HG03108 (cell line): ENCODE measurements around the gene CMTM8.

Experiments used
- ATAC-seq: cut with Tn5 transposase; IDR thresholded peaks from one replicate; pipeline ENCODE4 v1.9.1; 2021; ENCODE audit warnings: moderate library complexity; ENCODE audit not compliant: unreplicated experiment

The CMTM8 gene

GRCh38 chr3:32305361-32305876 lies 66.9 kb downstream of the CMTM8 start:
- no peak for ATAC-seq

GRCh38 chr3:32306072-32306471 lies 67.6 kb downstream of the CMTM8 start:
- ATAC-seq, result no peak

- ATAC-seq, result no peak
Measured at GRCh38 chr3:32307591-32307990, 69.1 kb downstream of the CMTM8 start.

- ATAC-seq, result no peak
Measured at GRCh38 chr3:32308378-32308777, 69.9 kb downstream of the CMTM8 start.

- no peak for ATAC-seq
Measured at GRCh38 chr3:32309654-32310242, 71.3 kb downstream of the CMTM8 start.

DNA sequence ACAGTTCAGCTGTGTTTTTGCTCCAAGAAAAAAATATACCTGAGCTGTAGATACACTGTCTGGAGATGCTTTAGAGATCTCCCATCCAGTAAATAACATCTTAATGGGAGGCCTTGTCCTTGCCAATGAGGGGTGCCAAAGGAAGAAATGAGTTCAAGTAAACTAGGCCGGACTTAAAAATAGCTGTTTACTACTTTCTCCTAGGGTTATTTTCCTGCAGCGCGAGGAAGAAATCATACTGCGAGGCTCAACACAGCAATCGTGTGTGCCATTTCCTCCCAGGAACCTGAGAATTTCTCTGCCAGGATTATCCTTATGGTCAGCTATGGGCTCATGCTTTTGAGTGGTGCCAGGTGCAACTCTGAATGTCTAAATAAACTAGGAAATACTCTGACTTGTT lies 71.9 kb downstream of the CMTM8 start:
- ATAC-seq, result no peak

DNA sequence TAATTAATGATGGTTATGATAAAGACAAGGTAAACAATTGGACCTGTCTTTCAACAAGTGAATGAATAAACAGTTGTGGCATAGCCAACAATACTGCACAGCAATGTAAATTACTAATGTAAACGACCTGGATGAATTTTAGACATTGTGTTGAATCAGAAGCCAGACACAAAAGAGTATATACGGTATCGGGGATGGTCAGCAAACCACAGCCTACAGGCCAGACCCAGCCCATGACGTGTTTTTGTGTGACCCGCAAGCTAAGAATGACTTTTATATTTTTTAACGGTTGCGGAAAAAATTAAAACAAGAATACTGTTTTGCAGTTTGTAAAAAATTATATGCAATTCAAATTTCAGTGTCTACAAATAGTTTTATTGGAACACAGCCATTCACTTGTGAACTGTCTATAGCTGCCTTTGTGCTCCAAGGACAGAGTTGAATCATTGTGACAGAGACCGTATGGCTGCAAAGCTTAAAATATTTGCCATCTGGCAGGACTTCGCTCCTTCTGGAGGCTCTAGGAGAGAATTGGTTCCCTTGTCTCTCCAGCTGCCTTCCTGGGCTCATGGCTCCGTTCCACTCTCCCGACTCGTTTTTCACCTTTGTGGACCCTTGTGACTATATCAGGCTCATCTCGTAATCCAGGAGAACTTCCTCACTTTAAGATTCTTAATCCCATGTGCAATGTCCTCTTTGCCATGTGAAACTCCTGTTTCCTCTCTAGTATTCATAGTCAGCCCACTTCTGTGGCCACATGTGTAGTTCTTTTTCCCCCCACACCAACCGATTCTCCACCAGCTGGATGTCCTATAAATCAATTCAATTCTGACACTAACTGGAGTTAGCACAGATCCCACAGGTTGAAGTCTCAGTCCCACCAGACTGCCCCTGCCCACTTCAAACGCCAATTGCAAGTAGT lies 72.7 kb downstream of the CMTM8 start:
- no peak for ATAC-seq

DNA sequence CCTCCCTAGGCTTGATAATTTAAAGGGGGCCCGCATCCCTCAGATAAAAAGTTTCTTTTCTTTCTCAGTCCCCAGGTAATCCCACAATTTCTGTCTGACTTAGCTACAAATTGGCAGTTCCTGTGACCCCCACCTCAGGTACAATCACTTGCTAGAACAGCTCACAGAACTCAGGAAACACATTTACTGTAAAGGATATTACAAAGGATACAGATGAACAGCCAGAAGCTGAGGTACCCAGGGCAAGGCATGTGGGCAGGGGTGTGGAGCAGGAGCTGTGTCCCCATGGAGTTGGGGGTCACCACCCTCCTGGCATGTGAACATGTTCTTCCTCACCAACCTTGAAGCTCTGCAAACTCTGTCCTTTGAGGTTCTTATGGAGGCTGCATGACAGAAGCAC lies 73.8 kb downstream of the CMTM8 start:
- ATAC-seq, result no peak

- ATAC-seq, result no peak
Measured at GRCh38 chr3:32313169-32313568, 74.7 kb downstream of the CMTM8 start.

- ATAC-seq, result no peak
Measured at GRCh38 chr3:32313723-32314473, 75.4 kb downstream of the CMTM8 start.

GRCh38 chr3:32315441-32315840 lies 77.0 kb downstream of the CMTM8 start:
- ATAC-seq, result no peak

DNA sequence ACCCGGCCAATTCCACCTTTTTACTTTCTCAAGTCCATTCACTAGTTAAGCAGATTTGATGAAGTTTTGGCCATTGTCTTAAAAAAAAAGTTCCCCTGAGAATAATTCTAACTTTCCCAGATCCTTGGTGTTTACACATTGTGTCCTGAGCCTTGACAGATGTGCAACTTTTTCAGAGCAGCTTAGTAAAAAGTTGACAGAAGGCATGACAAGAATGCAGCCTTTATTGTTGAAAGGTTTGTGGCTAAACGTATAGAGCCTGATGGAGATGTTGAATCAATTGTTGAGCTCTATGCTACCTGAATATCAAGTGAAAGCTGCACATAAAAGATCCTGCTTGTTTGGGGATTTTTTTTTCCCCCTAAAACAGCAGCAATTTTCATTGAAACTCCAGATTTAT lies 77.8 kb downstream of the CMTM8 start:
- no peak for ATAC-seq

DNA sequence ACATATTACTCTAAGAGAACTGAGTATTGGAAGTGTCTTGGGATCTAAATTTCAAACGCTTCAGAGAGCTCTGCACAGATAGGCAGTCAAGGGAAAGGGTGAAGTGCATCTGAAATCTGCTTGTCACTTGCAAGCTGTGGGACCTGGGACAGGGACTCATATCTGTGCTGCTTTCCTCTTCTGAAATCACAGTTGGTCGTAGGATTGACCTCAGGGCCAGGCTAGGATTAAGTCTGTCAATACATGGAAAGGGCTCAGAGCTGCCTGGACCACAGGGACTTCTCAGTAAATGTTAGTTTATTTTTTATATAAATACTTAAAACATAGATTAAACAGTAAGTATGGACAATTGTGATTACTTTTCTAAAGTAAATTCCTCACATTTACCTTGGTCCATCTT lies 78.5 kb downstream of the CMTM8 start:
- no peak for ATAC-seq

GRCh38 chr3:32319607-32320006 lies 81.1 kb downstream of the CMTM8 start:
- no peak for ATAC-seq

GRCh38 chr3:32320080-32320479 lies 81.6 kb downstream of the CMTM8 start:
- ATAC-seq, result no peak

DNA sequence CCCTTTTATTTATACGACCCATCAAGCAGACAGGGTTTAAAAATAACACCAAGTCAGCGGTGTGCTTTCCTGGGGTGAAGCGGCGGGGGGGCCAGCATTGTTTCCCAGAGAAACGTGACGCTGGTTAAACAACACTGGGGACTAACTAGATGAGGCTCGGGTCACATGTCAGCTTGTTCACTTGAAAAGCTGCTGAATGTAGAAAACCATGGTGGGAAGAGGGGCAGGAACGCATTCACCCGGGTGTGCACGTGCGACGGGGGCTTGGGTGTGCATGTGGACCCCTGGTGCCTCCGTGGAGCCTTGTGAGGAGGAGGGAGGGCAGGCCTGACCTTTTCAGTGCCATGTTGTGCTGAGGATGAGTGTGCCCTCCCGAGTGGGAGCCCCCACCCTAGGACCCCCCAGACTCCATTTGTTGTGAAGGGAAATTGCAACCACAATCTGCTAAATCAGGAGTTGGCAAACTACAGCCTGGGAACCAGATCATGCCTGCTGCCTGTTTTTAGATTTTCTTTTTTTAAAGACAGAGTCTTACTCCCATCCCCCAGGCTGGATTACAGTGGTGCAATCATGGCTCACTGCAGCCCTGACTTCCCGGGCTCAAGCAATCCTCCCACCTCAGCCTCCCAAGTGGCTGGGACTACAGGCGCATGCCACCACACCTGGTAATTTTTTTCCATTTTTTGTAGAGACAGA lies 82.8 kb downstream of the CMTM8 start:
- no peak for ATAC-seq

GRCh38 chr3:32322311-32322710 lies 83.8 kb downstream of the CMTM8 start:
- ATAC-seq, result no peak

GRCh38 chr3:32323604-32324003 lies 85.1 kb downstream of the CMTM8 start:
- ATAC-seq, result no peak

DNA sequence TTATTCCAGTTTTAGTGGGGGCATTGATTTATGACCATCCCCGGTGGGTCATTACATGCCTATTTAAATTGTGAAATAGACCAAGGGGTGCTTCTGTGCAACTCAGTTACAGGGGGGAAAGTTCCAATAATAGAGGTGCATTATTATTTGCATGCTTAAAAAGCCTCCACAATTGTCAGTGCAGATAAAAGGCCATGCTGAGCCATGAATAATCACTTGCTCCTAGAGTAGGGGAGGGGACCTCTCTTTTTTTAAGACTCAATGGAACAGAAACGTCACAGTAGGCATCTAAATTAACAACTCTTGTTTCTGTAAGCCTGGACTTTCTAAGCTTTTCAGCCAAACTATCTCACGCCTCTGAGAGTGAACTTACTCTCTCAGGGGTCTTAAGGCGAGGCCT lies 86.7 kb downstream of the CMTM8 start:
- no peak for ATAC-seq

DNA sequence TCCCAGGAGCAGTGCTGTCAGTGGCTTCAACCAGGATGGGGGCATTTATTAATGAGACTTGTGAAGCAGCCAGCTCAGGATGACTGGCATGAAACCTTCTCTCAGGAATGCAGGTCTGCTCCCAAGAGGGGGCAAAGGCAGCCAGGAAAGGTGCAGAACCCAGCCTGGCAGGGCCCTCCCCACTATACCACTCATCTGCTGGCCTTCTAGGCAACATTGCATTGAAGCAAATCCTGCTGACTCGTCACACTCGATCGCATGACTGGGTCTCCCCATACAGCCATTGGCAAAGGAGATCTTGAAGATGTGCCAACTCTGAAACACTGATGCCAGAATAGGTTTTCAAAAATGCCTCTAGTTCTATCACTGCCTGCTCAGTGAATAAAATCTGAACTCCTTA lies 87.4 kb downstream of the CMTM8 start:
- ATAC-seq, result no peak

- no peak for ATAC-seq
Measured at GRCh38 chr3:32326795-32327194, 88.3 kb downstream of the CMTM8 start.
